ENCODE measurements around the gene CHPF2. TPM values are rescaled to one million over a fixed set of nuclear protein-coding genes. Genes with fewer than 3 reads are reported as not detected.

Gene CHPF2
- total RNA-seq, 1 donor from 2014 or later = 34.7 TPM

- Histone ChIP-seq H3K36me3 (peaks cover 67% of the 10 kb centered on the region), H3K4me1 (peaks cover 15% of the 10 kb centered on the region), H3K4me3 (no peak overlapping the region), H3K9me3 (no peaks in the 10 kb centered on the region), H3K27ac (no peak overlapping the region), H3K27me3 (ENCODE audit: low read depth) (no peaks in the 10 kb centered on the region)
- no peak for TF ChIP-seq CTCF (IDR thresholded peaks at IDR 0.05)
- intact Hi-C loops (cut with DNase I) = no loop called here
- peak; percentile 25 for DNase-seq
- ATAC-seq = no peak
Measured at GRCh38 chr7:151236406-151236805, 4.1 kb downstream of the CHPF2 start.

- Histone ChIP-seq H3K4me1 (peaks cover 15% of the 10 kb centered on the region), H3K4me3 (no peak overlapping the region), H3K9me3 (no peaks in the 10 kb centered on the region), H3K27me3 (ENCODE audit: low read depth) (no peaks in the 10 kb centered on the region), H3K36me3 (peaks cover 73% of the 10 kb centered on the region), H3K27ac (no peak overlapping the region)
- ATAC-seq (no peak), DNase-seq (peak; percentile 24)
- intact Hi-C loops (cut with DNase I) = no loop called here
- no peak for TF ChIP-seq CTCF (IDR thresholded peaks at IDR 0.05)
Measured at GRCh38 chr7:151237244-151238189, 5.2 kb downstream of the CHPF2 start.

- DNase-seq (no peak), ATAC-seq (no peak)
- Histone ChIP-seq H3K4me3 (no peak overlapping the region), H3K36me3 (peaks cover 73% of the 10 kb centered on the region), H3K27ac (no peak overlapping the region), H3K4me1 (peaks cover 15% of the 10 kb centered on the region), H3K9me3 (no peaks in the 10 kb centered on the region), H3K27me3 (ENCODE audit: low read depth) (no peaks in the 10 kb centered on the region)
- no peak for TF ChIP-seq CTCF (IDR thresholded peaks at IDR 0.05)
- intact Hi-C loops (cut with DNase I) = no loop called here
Measured at GRCh38 chr7:151238190-151238810, 6.0 kb downstream of the CHPF2 start.

- Histone ChIP-seq H3K36me3 (peaks cover 73% of the 10 kb centered on the region), H3K4me3 (no peak overlapping the region), H3K9me3 (no peaks in the 10 kb centered on the region), H3K27ac (no peak overlapping the region), H3K4me1 (peaks cover 15% of the 10 kb centered on the region), H3K27me3 (ENCODE audit: low read depth) (no peaks in the 10 kb centered on the region)
- ATAC-seq (no peak), DNase-seq (no peak)
- TF ChIP-seq CTCF (IDR thresholded peaks at IDR 0.05) = no peak
- intact Hi-C loops (cut with DNase I) = no loop called here
Measured at GRCh38 chr7:151238924-151239836, 6.9 kb downstream of the CHPF2 start.

GRCh38 chr7:151239837-151240459 lies 7.7 kb downstream of the CHPF2 start:
- H3K27ac ChIP-seq = no peak overlapping the region
- ATAC-seq = no peak
- H3K27me3 ChIP-seq (ENCODE audit: low read depth) = peaks cover 5% of the 10 kb centered on the region
- intact Hi-C loops (cut with DNase I) = loop anchor here (5.0 kb wide), 1 partner anchor 62 kb away; no protein-coding TSS in a partner anchor
- H3K36me3 ChIP-seq = peaks cover 68% of the 10 kb centered on the region
- no peak overlapping the region for H3K4me3 ChIP-seq
- TF ChIP-seq CTCF (IDR thresholded peaks at IDR 0.05) = no peak
- no peak for DNase-seq
- H3K4me1 ChIP-seq = peaks cover 20% of the 10 kb centered on the region
- no peaks in the 10 kb centered on the region for H3K9me3 ChIP-seq

All from lower lobe of right lung (tissue), 2 donors.